Activated T-helper 9 cell treated with anti-CD3 and anti-CD28 coated beads, Interleukin-2, amount 50 U/mL, for 16 hours (primary cell): ENCODE measurements around the gene SDHAF3.

Source experiments
- DNase-seq: peaks from one replicate; pipeline ENCODE4 v3.0.0-alpha.2; 2020; ENCODE audit warnings: low read depth

Gene SDHAF3

GRCh38 chr7:97219237-97219636 is 101.7 kb downstream of the SDHAF3 start:
- DNase-seq = no peak

- DNase-seq = no peak
Observed at GRCh38 chr7:97224316-97224715, 106.8 kb downstream of the SDHAF3 start.

- no peak for DNase-seq
Observed at GRCh38 chr7:97226541-97226940, 109.0 kb downstream of the SDHAF3 start.
